Left ventricle myocardium inferior (tissue), 1 donor: ENCODE data around the gene TP63. TPM values are rescaled to one million over a fixed set of nuclear protein-coding genes. Genes with fewer than 3 reads are reported as not detected.

ENCODE experiments used
- DNase-seq: peaks from one replicate; pipeline ENCODE4 v3.0.0-alpha.2; 2020
- H3K27ac ChIP-seq: fragments of 200-600 bp; replicated peaks from 2 replicates; pipeline ENCODE4 v1.8.0; 2021
- H3K27me3 ChIP-seq: fragments of 200-600 bp; 2 replicates; pipeline ENCODE4 v1.8.0; 2021; ENCODE audit warnings: low read depth
- H3K36me3 ChIP-seq: fragments of 200-600 bp; 2 replicates; pipeline ENCODE4 v1.8.0; 2021
- H3K4me1 ChIP-seq: fragments of 200-600 bp; 2 replicates; pipeline ENCODE4 v1.8.0; 2021
- H3K4me3 ChIP-seq: fragments of 200-600 bp; 2 replicates; pipeline ENCODE4 v1.8.0; 2021; ENCODE audit warnings: mild to moderate bottlenecking, moderate library complexity
- H3K9me3 ChIP-seq: fragments of 200-600 bp; replicated peaks from 2 replicates; pipeline ENCODE4 v1.8.0; 2021
- intact Hi-C: fragments of 100-400 bp; cut with micrococcal nuclease; formaldehyde crosslinking; loops from one replicate; pipeline ENCODE4 v1.11.0; 2022
- total RNA-seq: library from RNA; stranded (reverse); fragmentation: NEBNext Ultra II Directional; extraction: Animal tissue kit (Norgen Biotek cat#: 25700); gene quantifications from one replicate; pipeline ENCODE4 v1.2.1, GENCODE V29; 2021
- TF ChIP-seq, protein P1 (sequence below): fragments of 200-600 bp; IDR thresholded peaks from 2 replicates; pipeline ENCODE4 v1.8.0; 2021; ENCODE audit warnings: antibody characterized with exemption, mild to moderate bottlenecking, borderline replicate concordance
- donor health status: DM: no; HTN: yes; CAD: no; lungs with severe emphysema.

TP63 gene
- total RNA-seq, 1 donor from 2014 or later = 0.14 TPM

DNA sequence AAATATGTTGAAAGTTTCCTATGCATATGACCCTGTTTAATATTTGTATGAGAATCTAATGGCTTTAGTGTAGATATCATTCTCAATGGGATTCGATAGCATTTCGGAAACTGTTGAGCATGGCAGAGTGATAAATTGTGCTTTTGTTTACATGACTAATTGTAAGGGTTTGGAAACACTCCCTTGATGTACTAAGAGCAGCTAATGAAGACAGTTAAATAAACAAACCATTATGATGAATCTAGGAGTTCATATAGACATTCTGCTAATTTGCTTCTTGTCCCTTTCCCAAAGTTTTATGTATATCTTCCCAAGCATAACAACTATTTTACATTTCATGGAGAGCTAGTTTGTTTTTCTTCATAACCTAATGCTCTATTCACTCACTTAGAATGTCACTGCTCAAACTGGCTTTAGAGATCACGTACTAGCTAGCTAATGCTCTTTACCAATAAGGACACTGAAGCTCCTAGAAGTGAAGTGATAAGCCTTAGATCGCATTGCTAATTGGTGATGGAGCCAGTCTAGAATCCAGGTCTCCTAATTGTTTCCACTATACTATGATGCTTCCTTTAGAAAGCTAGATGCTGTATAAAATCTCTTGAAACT lies 140.8 kb downstream of the TP63 start:
- TF ChIP-seq, protein P1, sequence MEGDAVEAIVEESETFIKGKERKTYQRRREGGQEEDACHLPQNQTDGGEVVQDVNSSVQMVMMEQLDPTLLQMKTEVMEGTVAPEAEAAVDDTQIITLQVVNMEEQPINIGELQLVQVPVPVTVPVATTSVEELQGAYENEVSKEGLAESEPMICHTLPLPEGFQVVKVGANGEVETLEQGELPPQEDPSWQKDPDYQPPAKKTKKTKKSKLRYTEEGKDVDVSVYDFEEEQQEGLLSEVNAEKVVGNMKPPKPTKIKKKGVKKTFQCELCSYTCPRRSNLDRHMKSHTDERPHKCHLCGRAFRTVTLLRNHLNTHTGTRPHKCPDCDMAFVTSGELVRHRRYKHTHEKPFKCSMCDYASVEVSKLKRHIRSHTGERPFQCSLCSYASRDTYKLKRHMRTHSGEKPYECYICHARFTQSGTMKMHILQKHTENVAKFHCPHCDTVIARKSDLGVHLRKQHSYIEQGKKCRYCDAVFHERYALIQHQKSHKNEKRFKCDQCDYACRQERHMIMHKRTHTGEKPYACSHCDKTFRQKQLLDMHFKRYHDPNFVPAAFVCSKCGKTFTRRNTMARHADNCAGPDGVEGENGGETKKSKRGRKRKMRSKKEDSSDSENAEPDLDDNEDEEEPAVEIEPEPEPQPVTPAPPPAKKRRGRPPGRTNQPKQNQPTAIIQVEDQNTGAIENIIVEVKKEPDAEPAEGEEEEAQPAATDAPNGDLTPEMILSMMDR = no peak
- intact Hi-C loops = no loop called here
- Histone ChIP-seq H3K27ac (no peak overlapping the region), H3K4me1 (no peaks in the 10 kb centered on the region), H3K36me3 (no peaks in the 10 kb centered on the region), H3K4me3 (no peak overlapping the region), H3K27me3 (no peaks in the 10 kb centered on the region), H3K9me3 (no peaks in the 10 kb centered on the region)
- no peak for DNase-seq

DNA sequence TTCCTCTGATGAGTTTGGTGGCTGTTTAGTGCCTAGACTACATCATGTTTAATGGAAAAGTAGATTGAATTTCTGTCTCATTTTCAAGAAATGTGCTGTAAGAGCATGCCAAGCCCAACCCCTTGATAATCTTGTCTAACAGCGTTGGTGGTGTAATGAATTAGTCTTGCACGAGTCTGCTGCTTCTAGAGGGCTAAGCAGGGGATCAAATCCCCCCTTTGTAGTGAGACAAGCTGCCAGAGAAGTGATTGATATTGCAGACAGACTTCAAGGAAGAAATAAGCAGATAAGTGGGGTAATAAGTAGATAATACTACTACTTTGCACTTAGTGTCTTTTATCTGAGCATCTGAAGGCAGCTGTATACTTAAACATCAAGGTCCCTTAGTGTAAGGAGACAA lies 141.4 kb downstream of the TP63 start:
- DNase-seq = no peak
- no peaks in the 10 kb centered on the region for H3K27me3 ChIP-seq

DNA sequence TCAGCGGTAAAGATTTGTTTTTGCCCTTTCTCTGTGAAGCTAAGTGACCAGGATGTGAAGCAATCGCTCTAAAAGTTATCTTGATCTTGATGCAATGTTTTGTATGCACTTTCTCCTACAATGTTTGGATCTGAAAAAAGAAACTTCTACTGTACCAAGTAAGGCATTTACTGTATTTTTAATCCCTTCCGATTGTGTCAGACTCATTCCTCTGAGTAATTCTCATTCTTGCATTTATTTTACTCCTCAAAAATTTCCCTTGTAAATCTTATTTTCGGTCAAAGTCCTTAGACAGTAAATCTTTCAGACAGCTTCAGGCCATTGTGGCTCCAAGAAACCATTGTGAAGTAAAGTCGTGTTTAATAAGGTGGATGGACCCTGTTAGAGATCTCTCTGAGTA lies 141.9 kb downstream of the TP63 start:
- H3K27me3 ChIP-seq = no peaks in the 10 kb centered on the region

More for the DNA sequence above, 141.4 kb downstream of the TP63 start:
- Histone ChIP-seq H3K4me3 (no peak overlapping the region), H3K4me1 (no peaks in the 10 kb centered on the region), H3K36me3 (no peaks in the 10 kb centered on the region), H3K27ac (no peak overlapping the region), H3K9me3 (no peaks in the 10 kb centered on the region)
- TF ChIP-seq, protein P1 = no peak
- intact Hi-C loops = no loop called here

DNA sequence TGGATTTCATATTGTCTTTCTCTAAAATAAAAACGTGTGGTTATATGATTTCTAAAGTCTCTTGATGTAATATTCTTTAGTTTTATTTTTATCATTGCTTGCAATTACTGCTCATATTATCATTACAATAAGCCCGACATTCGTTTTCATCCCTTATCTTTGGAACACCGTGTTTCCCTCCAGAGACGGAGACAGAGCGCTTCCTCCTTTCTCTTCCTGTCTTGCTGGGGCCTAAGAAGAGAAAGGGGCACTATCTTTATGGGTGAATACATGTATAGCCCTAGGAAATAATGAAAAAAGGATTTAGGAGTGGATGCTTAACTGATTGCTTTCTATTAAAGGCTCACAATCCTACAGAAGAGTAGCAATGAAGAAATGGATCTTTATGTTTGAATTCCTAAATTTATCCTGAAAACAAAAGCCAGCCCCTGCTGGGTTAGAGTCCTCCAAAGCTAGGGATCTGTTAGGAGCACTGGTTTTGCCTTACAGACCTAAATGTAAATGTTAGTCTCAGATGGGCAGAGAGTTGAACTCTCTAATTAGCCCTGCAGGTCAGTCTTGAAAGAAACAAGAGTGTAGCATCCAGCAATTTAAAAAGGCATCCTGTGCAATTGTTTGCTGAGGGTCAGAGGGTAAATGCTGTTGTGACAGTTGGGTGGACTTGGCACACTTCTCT lies 145.1 kb downstream of the TP63 start:
- Histone ChIP-seq H3K27ac (peak overlapping the region; percentile 27), H3K4me3 (no peak overlapping the region), H3K36me3 (no peaks in the 10 kb centered on the region), H3K27me3 (no peaks in the 10 kb centered on the region), H3K9me3 (no peaks in the 10 kb centered on the region), H3K4me1 (no peaks in the 10 kb centered on the region)
- TF ChIP-seq, protein P1 = no peak
- intact Hi-C loops = no loop called here
- DNase-seq = no peak

More for the DNA sequence above, 141.9 kb downstream of the TP63 start:
- TF ChIP-seq, protein P1 = no peak
- no peak overlapping the region for H3K27ac ChIP-seq
- H3K4me1 ChIP-seq = no peaks in the 10 kb centered on the region
- intact Hi-C loops = no loop called here
- DNase-seq = no peak
- H3K4me3 ChIP-seq = no peak overlapping the region
- no peaks in the 10 kb centered on the region for H3K9me3 ChIP-seq
- no peaks in the 10 kb centered on the region for H3K36me3 ChIP-seq

DNA sequence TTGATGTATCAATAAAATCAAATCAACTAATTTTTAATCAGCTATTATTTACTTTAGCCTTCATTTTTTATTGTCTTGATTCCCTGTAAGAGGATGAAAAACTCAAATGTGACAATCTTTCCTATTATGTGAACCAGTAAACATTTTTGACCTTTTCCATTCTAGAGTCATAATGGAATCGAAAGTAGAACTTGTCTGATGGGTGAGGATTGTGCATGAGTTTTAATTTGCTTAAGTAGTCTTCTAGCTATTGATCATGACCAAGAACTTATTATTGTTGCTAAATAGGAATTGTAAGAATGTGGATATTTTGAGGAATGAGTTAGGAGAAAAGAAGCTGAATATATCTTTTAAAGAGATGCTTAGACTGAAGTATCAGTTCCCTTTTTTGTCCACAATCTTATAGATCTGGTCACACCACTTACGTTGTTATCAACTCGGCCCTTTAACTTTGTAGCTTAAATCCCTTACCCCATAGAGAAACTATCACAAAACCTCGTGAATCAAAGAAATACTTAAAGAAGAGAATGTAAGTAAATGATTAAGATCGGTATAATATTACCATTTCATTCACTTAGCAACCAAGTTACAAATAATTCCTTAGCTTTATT lies 147.3 kb downstream of the TP63 start:
- Histone ChIP-seq H3K36me3 (no peaks in the 10 kb centered on the region), H3K27me3 (no peaks in the 10 kb centered on the region), H3K27ac (no peak overlapping the region), H3K4me1 (no peaks in the 10 kb centered on the region), H3K9me3 (no peaks in the 10 kb centered on the region), H3K4me3 (no peak overlapping the region)
- DNase-seq = no peak
- intact Hi-C loops = no loop called here
- TF ChIP-seq, protein P1 = no peak
